Kidney (tissue), 14 donors: ENCODE results near the gene SAMD14. TPM values are rescaled to one million over a fixed set of nuclear protein-coding genes. Genes with fewer than 3 reads are reported as not detected.
A peak's percentile ranks its signal among the peaks of the same experiment; 100 is the strongest.

Source experiments
- DNase-seq, 5 donors: peaks; one replicate each; pipeline ENCODE4 v3.0.0-alpha.2; 2013 to 2020
- FAIRE-seq: peaks from 2 replicates; lab custom pipeline; 2012; peaks lifted over from hg19 to GRCh38; lab: Jason Lieb, UNC
- H3K27ac ChIP-seq, 2 donors: one replicate each; pipeline ENCODE4 v1.7.0; 2013; ENCODE audit warnings: low read depth in 2 of 2, low read length in 2 of 2, inconsistent platforms in 1 of 2
- H3K27me3 ChIP-seq: one replicate; pipeline ENCODE4 v1.7.1; 2013; ENCODE audit warnings: low read length, inconsistent platforms; ENCODE audit not compliant: control insufficient read depth, insufficient read depth
- H3K36me3 ChIP-seq, 3 donors: one replicate each; pipeline versions ENCODE4 v1.7.0 to v1.7.1; 2013; ENCODE audit warnings: low read length in 3 of 3, control low read depth in 1 of 3, inconsistent platforms in 1 of 3; ENCODE audit not compliant: insufficient read depth in 3 of 3, control insufficient read depth in 2 of 3
- H3K4me1 ChIP-seq, 3 donors: one replicate each; pipeline versions ENCODE4 v1.7.0 to v1.7.1; 2013; ENCODE audit warnings: low read length in 3 of 3, inconsistent platforms in 1 of 3, low read depth in 1 of 3; ENCODE audit not compliant: control insufficient read depth in 2 of 3, insufficient read depth in 2 of 3
- H3K4me3 ChIP-seq, 3 donors: one replicate each; pipeline versions ENCODE4 v1.7.0 to v1.8.1; 2013; ENCODE audit warnings: low read length in 3 of 3, control low read depth in 1 of 3, inconsistent platforms in 1 of 3
- H3K9ac ChIP-seq, 3 donors: one replicate each; pipeline versions ENCODE4 v1.7.0 to v1.7.1; 2013; ENCODE audit warnings: low read length in 3 of 3, control low read depth in 1 of 3, inconsistent platforms in 1 of 3
- H3K9me3 ChIP-seq, 3 donors: one replicate each; pipeline versions ENCODE4 v1.7.0 to v1.7.1; 2013; ENCODE audit warnings: low read length in 3 of 3, control low read depth in 1 of 3, inconsistent platforms in 1 of 3; ENCODE audit not compliant: control insufficient read depth in 2 of 3, insufficient read depth in 1 of 3
- intact Hi-C: fragments of 100-400 bp; cut with DNase I; formaldehyde crosslinking; loops from one replicate; pipeline ENCODE4 v1.11.1; 2022
- polyA plus RNA-seq: library from polyadenylated mRNA; stranded (reverse); fragments of 350-450 nt; fragmentation: Illumina TruSeq; extraction: RNeasy Lipid Tissue Mini Kit (QIAGEN cat#74804); gene quantifications from one replicate; pipeline ENCODE4 v1.2.3, GENCODE V29; 2014; ENCODE audit warnings: low read depth, low replicate concordance; ENCODE audit not compliant: insufficient read depth
- total RNA-seq: library from RNA; stranded (reverse); fragmentation: NEBNext Ultra II Directional; extraction: Animal tissue kit (Norgen Biotek cat#: 25700); gene quantifications from one replicate; pipeline ENCODE4 v1.2.1, GENCODE V29; 2021
- TF ChIP-seq, protein P1 (sequence below): IDR thresholded peaks from 3 replicates; pipeline ENCODE4 v1.5.1; 2012; ENCODE audit warnings: mild to moderate bottlenecking, moderate library complexity, borderline replicate concordance; ENCODE audit not compliant: insufficient read depth; ENCODE audit errors: extremely low read depth
- donor health status: control.
- donor health status: control.
- donor health status: control.
- donor health status: control.
- donor health status: control.
- donor health status: DM: yes; HTN: yes; CAD: no.
- donor health status: Normal renal cell carcinoma (clear cell type).

SAMD14 gene
- total and polyA plus RNA-seq, 2 donors from 2014 or later, result 3.7 to 5.0 TPM

DNA sequence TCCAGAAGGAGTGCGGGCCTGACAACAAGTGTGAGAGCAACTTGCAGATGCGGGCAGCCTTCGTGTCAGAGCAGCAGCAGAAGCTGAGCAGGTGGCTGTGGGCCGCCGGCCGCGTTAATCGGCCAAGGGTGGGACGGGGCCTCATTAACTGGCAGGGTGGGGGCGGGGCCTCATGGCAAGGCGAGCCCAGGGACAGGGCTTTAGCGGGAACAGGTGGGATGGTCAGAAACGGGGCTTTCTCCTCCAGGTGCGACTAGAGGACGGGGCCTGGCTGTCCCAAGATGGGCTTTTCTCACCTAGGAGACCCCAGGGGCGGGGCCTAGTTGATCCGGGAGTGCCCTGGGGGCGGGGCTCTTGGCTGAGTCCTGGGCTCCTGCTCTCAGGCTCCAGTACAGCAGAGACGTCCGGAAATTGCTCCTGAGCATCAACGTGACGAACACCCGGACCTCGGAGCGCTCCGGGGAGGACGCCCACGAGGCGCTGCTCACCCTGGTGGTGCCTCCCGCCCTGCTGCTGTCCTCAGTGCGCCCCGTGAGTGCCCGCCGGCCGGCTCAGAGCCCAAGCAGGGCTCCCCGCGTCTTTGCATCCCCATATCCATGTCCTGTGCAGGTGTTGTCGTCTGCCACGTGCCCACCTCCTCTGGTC is 53.2 kb downstream of the SAMD14 start:
- TF ChIP-seq, protein P1, sequence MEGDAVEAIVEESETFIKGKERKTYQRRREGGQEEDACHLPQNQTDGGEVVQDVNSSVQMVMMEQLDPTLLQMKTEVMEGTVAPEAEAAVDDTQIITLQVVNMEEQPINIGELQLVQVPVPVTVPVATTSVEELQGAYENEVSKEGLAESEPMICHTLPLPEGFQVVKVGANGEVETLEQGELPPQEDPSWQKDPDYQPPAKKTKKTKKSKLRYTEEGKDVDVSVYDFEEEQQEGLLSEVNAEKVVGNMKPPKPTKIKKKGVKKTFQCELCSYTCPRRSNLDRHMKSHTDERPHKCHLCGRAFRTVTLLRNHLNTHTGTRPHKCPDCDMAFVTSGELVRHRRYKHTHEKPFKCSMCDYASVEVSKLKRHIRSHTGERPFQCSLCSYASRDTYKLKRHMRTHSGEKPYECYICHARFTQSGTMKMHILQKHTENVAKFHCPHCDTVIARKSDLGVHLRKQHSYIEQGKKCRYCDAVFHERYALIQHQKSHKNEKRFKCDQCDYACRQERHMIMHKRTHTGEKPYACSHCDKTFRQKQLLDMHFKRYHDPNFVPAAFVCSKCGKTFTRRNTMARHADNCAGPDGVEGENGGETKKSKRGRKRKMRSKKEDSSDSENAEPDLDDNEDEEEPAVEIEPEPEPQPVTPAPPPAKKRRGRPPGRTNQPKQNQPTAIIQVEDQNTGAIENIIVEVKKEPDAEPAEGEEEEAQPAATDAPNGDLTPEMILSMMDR, result no peak
- H3K9me3 ChIP-seq, result no peaks in the 10 kb centered on the region
- intact Hi-C loops, result no loop called here
- peaks cover 2 to 78% (median 29%) of the 10 kb centered on the region in 3 donors for H3K36me3 ChIP-seq
- DNase-seq (peak in 4 of 5 donors; percentile 68 to 81 (median 74)), FAIRE-seq (no peak)
- H3K27ac ChIP-seq, result no peak overlapping the region
- no peaks in the 10 kb centered on the region for H3K27me3 ChIP-seq
- H3K4me1 ChIP-seq, result peaks cover 0 to 7% (median 0%) of the 10 kb centered on the region in 3 donors
- H3K4me3 ChIP-seq, result no peak overlapping the region
- no peak overlapping the region for H3K9ac ChIP-seq

- Histone ChIP-seq H3K27me3 (no peaks in the 10 kb centered on the region), H3K36me3 (peaks cover 2 to 78% (median 28%) of the 10 kb centered on the region in 3 donors), H3K9ac (no peak overlapping the region), H3K4me3 (no peak overlapping the region), H3K9me3 (no peaks in the 10 kb centered on the region), H3K27ac (no peak overlapping the region), H3K4me1 (peaks cover 0 to 7% (median 0%) of the 10 kb centered on the region in 3 donors)
- FAIRE-seq (no peak), DNase-seq (no peak)
- intact Hi-C loops, result no loop called here
- TF ChIP-seq, protein P1, result no peak
Measured at GRCh38 chr17:50076221-50076590, 53.8 kb downstream of the SAMD14 start.

DNA sequence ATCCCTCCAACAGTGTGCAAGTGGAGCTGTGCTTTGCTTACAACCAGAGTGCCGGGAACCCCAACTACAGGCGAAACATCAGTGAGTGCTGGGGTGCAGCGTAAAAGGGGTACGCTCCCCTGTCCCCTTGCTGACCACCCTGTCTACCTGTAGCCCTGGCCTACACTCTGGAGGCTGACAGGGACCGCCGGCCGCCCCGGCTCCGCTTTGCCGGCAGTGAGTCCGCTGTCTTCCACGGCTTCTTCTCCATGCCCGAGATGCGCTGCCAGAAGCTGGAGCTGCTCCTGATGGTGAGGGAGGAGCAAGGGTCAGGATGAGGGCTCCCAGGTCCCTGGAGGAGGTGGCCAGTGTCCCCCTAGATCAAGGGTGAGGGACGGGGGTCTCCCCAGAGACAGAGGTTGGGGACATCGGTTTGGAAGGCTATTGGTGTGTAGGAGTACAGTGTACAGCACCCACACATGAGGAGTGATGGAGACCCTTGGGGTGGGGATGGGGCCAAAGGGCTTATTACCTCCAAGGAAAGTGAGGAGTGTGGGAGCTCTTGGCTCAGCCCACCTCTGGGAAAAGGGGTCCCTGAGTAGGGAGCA is 54.4 kb downstream of the SAMD14 start:
- intact Hi-C loops, result no loop called here
- TF ChIP-seq, protein P1, result no peak
- Histone ChIP-seq H3K9me3 (no peaks in the 10 kb centered on the region), H3K27ac (no peak overlapping the region), H3K36me3 (peaks cover 4 to 78% (median 29%) of the 10 kb centered on the region in 3 donors), H3K4me3 (no peak overlapping the region), H3K27me3 (no peaks in the 10 kb centered on the region), H3K4me1 (peaks cover 0 to 7% (median 0%) of the 10 kb centered on the region in 3 donors), H3K9ac (no peak overlapping the region)
- DNase-seq (peak in 1 of 5 donors; percentile 44), FAIRE-seq (no peak)
